Endothelial cell of umbilical vein (primary cell): ENCODE data around the gene NCR2. TPM values are rescaled to one million over a fixed set of nuclear protein-coding genes. Genes with fewer than 3 reads are reported as not detected.

Source experiments
- BruUV-seq: library from RNA; stranded (reverse); fragments of 400-500 nt; replicated peaks from 2 replicates; lab custom pipeline; 2021; lab: Mats Ljungman, UMichigan
- CTCF ChIA-PET: fragments of 300-600, 350-600 bp; sonication (Branson Sonifier 250); formaldehyde crosslinking; loops from one replicate; lab custom pipeline; 2021; ENCODE audit warnings: antibody characterized with exemption, inconsistent platforms; lab: Charles Lee
- POLR2A ChIA-PET: fragments of 300-600, 350-600 bp; sonication (Branson Sonifier 250); formaldehyde crosslinking; loops from one replicate; lab custom pipeline; 2021; ENCODE audit warnings: antibody characterized with exemption, inconsistent platforms; lab: Charles Lee
- DNase-seq: peaks from one replicate; pipeline ENCODE4 v3.0.0-alpha.2; 2011; ENCODE audit warnings: low read depth, low spot score
- FAIRE-seq: peaks from 2 replicates; lab custom pipeline; 2011; peaks lifted over from hg19 to GRCh38; lab: Jason Lieb, UNC
- H2AFZ ChIP-seq: 2 replicates; pipeline ENCODE4 v1.6.0; 2012; ENCODE audit warnings: low read depth, low read length, control low read depth, inconsistent platforms
- H3K27ac ChIP-seq: 2 replicates; pipeline ENCODE4 v1.5.1; 2011; ENCODE audit warnings: low read depth, mild to moderate bottlenecking, control low read depth, low read length, moderate library complexity; ENCODE audit not compliant: insufficient read depth
- H3K27me3 ChIP-seq, 2 experiments: 2 replicates each; pipeline versions ENCODE4 v1.6.0 to v1.6.1; 2011; ENCODE audit warnings: low read length in 2 of 2, mixed read lengths in 1 of 2; ENCODE audit not compliant: control insufficient read depth in 2 of 2, insufficient read depth in 2 of 2
- H3K36me3 ChIP-seq, 2 experiments: 2 replicates in 1 of 2; 3 replicates in 1 of 2; pipeline ENCODE4 v1.5.1; 2011; ENCODE audit warnings: low read length in 2 of 2, mild to moderate bottlenecking in 1 of 2, moderate library complexity in 1 of 2; ENCODE audit not compliant: control insufficient read depth in 2 of 2, insufficient read depth in 2 of 2; ENCODE audit errors: extremely low read depth in 1 of 2
- H3K4me1 ChIP-seq: 3 replicates; pipeline ENCODE4 v1.5.1; 2011; ENCODE audit warnings: mild to moderate bottlenecking, low read length; ENCODE audit not compliant: control insufficient read depth, insufficient read depth; ENCODE audit errors: extremely low read depth
- H3K4me2 ChIP-seq: 2 replicates; pipeline ENCODE4 v1.6.1; 2011; ENCODE audit warnings: low read length, control low read depth, mixed read lengths; ENCODE audit not compliant: insufficient read depth
- H3K4me3 ChIP-seq, 3 experiments: fragments of 200-600 bp in 1 of 3; sonication (generic), shearing (Covaris generic) in 1 of 3; replicated peaks in 1 of 3; 2 replicates each; pipeline ENCODE4 v1.5.1; 2011 to 2016; ENCODE audit warnings: control low read depth in 3 of 3, low read length in 3 of 3, mild to moderate bottlenecking in 2 of 3, inconsistent platforms in 1 of 3, low read depth in 1 of 3, moderate library complexity in 1 of 3; ENCODE audit not compliant: insufficient read depth in 1 of 3
- H3K79me2 ChIP-seq: 2 replicates; pipeline ENCODE4 v1.6.0; 2012; ENCODE audit warnings: low read length, inconsistent platforms; ENCODE audit not compliant: control insufficient read depth, insufficient read depth
- H3K9ac ChIP-seq: replicated peaks from 2 replicates; pipeline ENCODE3; 2011; ENCODE audit warnings: low read length, control low read depth; ENCODE audit not compliant: insufficient read depth; ENCODE audit errors: extremely low read depth
- H3K9me1 ChIP-seq: replicated peaks from 3 replicates; pipeline ENCODE4 v1.6.0; 2011; ENCODE audit warnings: mild to moderate bottlenecking, low read length; ENCODE audit not compliant: control insufficient read depth, insufficient read depth; ENCODE audit errors: extremely low read depth
- H3K9me3 ChIP-seq: replicated peaks from 2 replicates; pipeline ENCODE4 v1.5.1; 2012; ENCODE audit warnings: low read length, inconsistent platforms; ENCODE audit not compliant: control insufficient read depth, insufficient read depth
- H4K20me1 ChIP-seq: replicated peaks from 2 replicates; pipeline ENCODE3; 2011; ENCODE audit warnings: mild to moderate bottlenecking, low read length; ENCODE audit not compliant: control insufficient read depth, insufficient read depth; ENCODE audit errors: extremely low read depth
- EZH2 ChIP-seq: IDR thresholded peaks from 2 replicates; pipeline ENCODE4 v1.6.1; 2012; ENCODE audit warnings: borderline replicate concordance, low read depth, mild to moderate bottlenecking, moderate library complexity, low read length, inconsistent platforms; ENCODE audit not compliant: severe bottlenecking
- FOS ChIP-seq: IDR thresholded peaks from 2 replicates; pipeline ENCODE4 v1.6.1; 2011; ENCODE audit warnings: mild to moderate bottlenecking, low read length, moderate library complexity, borderline replicate concordance; ENCODE audit not compliant: insufficient read depth
- GATA2 ChIP-seq: IDR thresholded peaks from 2 replicates; pipeline ENCODE4 v1.7.0; 2011; ENCODE audit warnings: low read depth, mild to moderate bottlenecking, moderate library complexity, mixed read lengths, low read length; ENCODE audit not compliant: insufficient read length, insufficient read depth
- JUN ChIP-seq: IDR thresholded peaks from 2 replicates; pipeline ENCODE4 v1.6.1; 2011; ENCODE audit warnings: borderline replicate concordance, low read depth; ENCODE audit not compliant: insufficient read length, insufficient read depth
- MAX ChIP-seq: IDR thresholded peaks from 2 replicates; pipeline ENCODE4 v1.6.1; 2011; ENCODE audit not compliant: insufficient read depth, insufficient read length
- MYC ChIP-seq: IDR thresholded peaks from one replicate; pipeline ENCODE4 v1.6.1; 2011; ENCODE audit warnings: mild to moderate bottlenecking, low read depth, low read length
- POLR2A ChIP-seq: IDR thresholded peaks from 2 replicates; pipeline ENCODE4 v1.6.1; 2012; ENCODE audit warnings: low read depth, mild to moderate bottlenecking, control low read depth, low read length
- POLR2AphosphoS5 ChIP-seq: IDR thresholded peaks from 2 replicates; pipeline ENCODE4 v1.6.1; 2012; ENCODE audit warnings: low read depth, mild to moderate bottlenecking, control low read depth, low read length, moderate library complexity; ENCODE audit not compliant: insufficient read depth
- dilution Hi-C: fragments of 300-500 bp; cut with MboI; formaldehyde crosslinking; loops from one replicate; pipeline ENCODE4 v1.15.0; 2019; ENCODE audit warnings: low sequenced_read_pairs; ENCODE audit not compliant: extremely low pct_ligation_motif_present
- intact Hi-C: fragments of 100-400 bp; cut with micrococcal nuclease; formaldehyde crosslinking; loops from one replicate; pipeline ENCODE4 v1.10.0; 2022
- polyA plus RNA-seq, 4 experiments: library from polyadenylated mRNA; depleted of rRNA in 3 of 4; stranded (reverse) in 3 of 4; unstranded in 1 of 4; fragments of >200 nt; gene quantifications; 2 replicates each; pipeline versions ENCODE4 v1.2.1 to v1.2.3, GENCODE V29; 2011 to 2012; ENCODE audit warnings: missing spikeins in 1 of 4
- total RNA-seq: library from RNA; stranded (reverse); gene quantifications from 2 replicates; pipeline ENCODE4 v1.2.3, GENCODE V29; 2021
- TF ChIP-seq, protein P1 (sequence below), 2 donors: IDR thresholded peaks; 1 replicate in 1 of 2; 2 replicates in 1 of 2; pipeline ENCODE4 v1.5.1; 2011; ENCODE audit warnings: low read length in 2 of 2, mild to moderate bottlenecking in 2 of 2, moderate library complexity in 2 of 2, control low read depth in 1 of 2, inconsistent platforms in 1 of 2, low read depth in 1 of 2; ENCODE audit not compliant: insufficient read depth in 1 of 2; ENCODE audit errors: extremely low read depth in 1 of 2

The NCR2 gene
- total and polyA plus RNA-seq, 2 donors (not counting 3 experiments of a cell fraction or from before 2014, with no cell fraction given): not detected

DNA sequence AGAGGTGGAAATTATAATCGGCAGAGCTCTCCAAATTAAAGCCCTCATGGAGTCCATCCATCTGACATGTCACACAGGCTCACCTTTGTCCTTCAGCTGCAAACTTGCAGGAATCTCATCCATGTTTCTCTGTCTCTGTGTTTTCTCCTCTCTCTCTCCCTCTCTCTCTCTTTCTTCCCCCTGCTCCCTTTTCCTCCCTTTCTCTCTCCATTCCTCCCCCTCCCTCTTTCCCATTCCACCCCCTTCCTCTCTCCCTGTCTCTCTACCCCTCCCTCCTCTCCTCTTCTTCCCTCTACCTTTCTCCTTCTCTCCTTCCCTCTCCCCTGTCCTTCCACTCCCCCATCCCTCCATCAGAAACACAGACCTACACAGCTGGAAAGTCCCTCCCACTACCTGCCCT is 6.8 kb downstream of the NCR2 start:
- H3K4me1 ChIP-seq: no peaks in the 10 kb centered on the region
- no TSS peak for BruUV-seq
- ChIA-PET POLR2A (no interaction called here), CTCF (interaction anchor here (1.1 kb wide), 1 partner anchor 82 kb away, joined by 4 read pairs; no protein-coding TSS in a partner anchor)
- intact Hi-C loops: no loop called here
- no peak overlapping the region for H3K4me3 ChIP-seq
- H4K20me1 ChIP-seq: no peaks in the 10 kb centered on the region
- no peaks in the 10 kb centered on the region for H3K9me3 ChIP-seq
- dilution Hi-C loops: no loop called here
- H3K27ac ChIP-seq: no peak overlapping the region
- H3K36me3 ChIP-seq: no peaks in the 10 kb centered on the region
- TF ChIP-seq MAX (no peak), POLR2A (no peak), EZH2 (no peak), JUN (no peak), GATA2 (no peak), POLR2AphosphoS5 (no peak)
- FAIRE-seq (no peak), DNase-seq (no peak)
- H3K9me1 ChIP-seq: no peaks in the 10 kb centered on the region
- H3K27me3 ChIP-seq: peaks cover 0 to 6% of the 10 kb centered on the region in 2 experiments
- H3K4me2 ChIP-seq: no peak overlapping the region
- no peak overlapping the region for H2AFZ ChIP-seq
- H3K79me2 ChIP-seq: no peaks in the 10 kb centered on the region
- no peak overlapping the region for H3K9ac ChIP-seq

DNA sequence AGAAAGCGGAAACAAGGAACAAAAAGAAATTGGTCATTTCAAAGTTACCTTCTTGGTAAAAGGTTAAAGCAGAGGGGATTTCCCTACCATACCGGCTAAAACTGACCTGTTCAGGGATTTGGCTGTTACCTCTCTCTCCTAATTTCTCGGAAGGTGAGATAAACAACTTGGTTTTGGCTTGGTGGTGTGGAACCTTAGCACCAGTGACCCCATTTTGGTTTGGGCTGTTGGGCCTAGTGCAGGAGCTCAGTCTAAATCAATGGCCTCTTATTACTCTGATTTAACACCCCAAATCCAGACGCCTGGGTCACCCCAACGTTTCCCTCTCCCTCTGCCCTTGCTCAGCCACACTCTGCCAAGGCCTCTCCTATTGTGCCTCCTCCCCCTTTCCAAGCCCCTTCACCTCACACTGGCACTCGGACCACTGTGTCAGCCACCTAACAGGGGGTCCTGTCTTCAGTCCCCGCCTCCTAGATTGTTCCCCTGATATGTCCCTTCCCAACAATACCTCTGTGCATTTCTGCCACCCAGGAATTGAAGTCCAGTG is 8.3 kb downstream of the NCR2 start:
- H3K79me2 ChIP-seq: no peaks in the 10 kb centered on the region
- peaks cover 0 to 2% of the 10 kb centered on the region in 2 experiments for H3K27me3 ChIP-seq
- TF ChIP-seq MAX (no peak), POLR2A (no peak), GATA2 (no peak), EZH2 (no peak), JUN (no peak), FOS (no peak), POLR2AphosphoS5 (no peak), MYC (no peak)
- TF ChIP-seq, protein P1, sequence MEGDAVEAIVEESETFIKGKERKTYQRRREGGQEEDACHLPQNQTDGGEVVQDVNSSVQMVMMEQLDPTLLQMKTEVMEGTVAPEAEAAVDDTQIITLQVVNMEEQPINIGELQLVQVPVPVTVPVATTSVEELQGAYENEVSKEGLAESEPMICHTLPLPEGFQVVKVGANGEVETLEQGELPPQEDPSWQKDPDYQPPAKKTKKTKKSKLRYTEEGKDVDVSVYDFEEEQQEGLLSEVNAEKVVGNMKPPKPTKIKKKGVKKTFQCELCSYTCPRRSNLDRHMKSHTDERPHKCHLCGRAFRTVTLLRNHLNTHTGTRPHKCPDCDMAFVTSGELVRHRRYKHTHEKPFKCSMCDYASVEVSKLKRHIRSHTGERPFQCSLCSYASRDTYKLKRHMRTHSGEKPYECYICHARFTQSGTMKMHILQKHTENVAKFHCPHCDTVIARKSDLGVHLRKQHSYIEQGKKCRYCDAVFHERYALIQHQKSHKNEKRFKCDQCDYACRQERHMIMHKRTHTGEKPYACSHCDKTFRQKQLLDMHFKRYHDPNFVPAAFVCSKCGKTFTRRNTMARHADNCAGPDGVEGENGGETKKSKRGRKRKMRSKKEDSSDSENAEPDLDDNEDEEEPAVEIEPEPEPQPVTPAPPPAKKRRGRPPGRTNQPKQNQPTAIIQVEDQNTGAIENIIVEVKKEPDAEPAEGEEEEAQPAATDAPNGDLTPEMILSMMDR (IDR thresholded peaks at IDR 0.05; ENCODE audit: extremely low read depth in 1 of 2, insufficient read depth in 1 of 2, low read depth in 1 of 2, low read length in 2 of 2): no peak
- POLR2A ChIA-PET: no interaction called here
- no peak for FAIRE-seq
- H3K4me3 ChIP-seq: no peak overlapping the region
- no peak overlapping the region for H3K9ac ChIP-seq
- H3K27ac ChIP-seq: no peak overlapping the region
- intact Hi-C loops: no loop called here
- H3K9me3 ChIP-seq: no peaks in the 10 kb centered on the region
- no TSS peak for BruUV-seq
- no peaks in the 10 kb centered on the region for H4K20me1 ChIP-seq
- no peak overlapping the region for H3K4me2 ChIP-seq
- no peak for DNase-seq
- H2AFZ ChIP-seq: no peak overlapping the region
- H3K36me3 ChIP-seq: no peaks in the 10 kb centered on the region
- no peaks in the 10 kb centered on the region for H3K4me1 ChIP-seq
- CTCF ChIA-PET: no interaction called here
- dilution Hi-C loops: no loop called here
- H3K9me1 ChIP-seq: no peaks in the 10 kb centered on the region
